MV-4-11 (cell line): Measurements from ENCODE around the gene MRPL3.
"Not testable (repeated sequence)": the region's sequence is repeated elsewhere in the genome, so short reads cannot be mapped to it uniquely, and the experiment has no call there.

Experiments used
- DNase-seq: peaks from one replicate; lab custom pipeline; 2025; lab: John Stamatoyannopoulos, UW

The MRPL3 gene

GRCh38 chr3:131494706-131495105, 8.1 kb downstream of the MRPL3 start:
- no peak for DNase-seq

DNA sequence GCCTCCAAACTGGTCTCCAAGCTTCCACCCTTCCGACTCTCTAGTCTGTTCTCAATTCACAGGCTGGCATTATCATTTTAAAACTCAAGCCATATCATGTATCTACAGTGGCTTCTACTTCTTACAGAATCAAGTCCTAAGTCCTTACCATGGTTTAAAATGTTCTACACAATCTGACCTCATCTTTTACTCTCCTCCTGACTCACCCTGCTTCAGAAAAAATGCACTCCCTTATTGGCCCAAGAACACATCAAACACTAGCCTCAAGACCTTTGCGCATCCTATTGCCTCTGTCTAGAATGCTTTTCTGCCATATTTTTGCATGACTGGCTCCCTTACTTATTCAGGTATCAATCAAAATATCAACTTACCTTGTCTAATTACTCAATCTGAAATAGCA, 11.0 kb downstream of the MRPL3 start:
- no peak for DNase-seq

- DNase-seq, result no peak
Measured at GRCh38 chr3:131491084-131491483, 11.7 kb downstream of the MRPL3 start.

- not testable (repeated sequence) for DNase-seq
Measured at GRCh38 chr3:131486545-131486944, 16.2 kb downstream of the MRPL3 start.

DNA sequence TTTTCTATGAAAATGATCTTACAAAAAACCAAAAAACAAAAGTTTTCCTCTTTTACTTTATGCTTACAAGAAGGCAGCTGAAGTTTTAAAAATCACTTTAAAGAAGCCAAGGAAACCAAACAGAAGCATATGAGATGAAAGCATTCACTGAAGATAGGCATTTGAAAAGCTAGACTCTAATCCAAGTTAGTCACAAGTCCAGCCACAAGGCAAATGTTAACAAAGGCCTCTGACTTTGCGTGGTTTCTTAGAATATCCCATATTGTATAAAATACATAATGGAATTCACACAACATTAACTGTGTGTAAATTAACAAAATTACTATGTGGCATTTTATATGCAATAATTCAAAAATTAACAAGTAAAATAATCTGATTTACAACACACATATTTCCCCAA, 17.7 kb downstream of the MRPL3 start:
- DNase-seq, result no peak

GRCh38 chr3:131484496-131485111, 18.2 kb downstream of the MRPL3 start:
- no peak for DNase-seq

DNA sequence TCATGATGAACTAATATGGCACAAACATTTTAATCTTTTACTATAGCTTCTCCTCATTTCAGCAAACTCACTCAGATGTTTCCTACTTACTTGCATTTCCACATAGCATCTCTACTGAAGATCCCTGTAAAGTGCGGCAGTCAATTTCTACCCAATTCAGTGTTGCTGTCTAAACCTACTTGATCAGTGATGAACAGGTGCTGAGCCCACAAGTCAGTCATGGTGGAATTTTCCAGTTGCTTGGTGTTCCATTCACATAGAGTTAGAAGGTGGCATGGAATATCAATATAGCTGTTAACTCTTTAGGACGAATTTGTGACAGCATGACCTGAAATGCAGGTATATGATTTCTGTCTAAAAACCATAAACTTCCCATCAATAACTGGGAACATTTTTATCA, 22.7 kb downstream of the MRPL3 start:
- no peak for DNase-seq

- DNase-seq, result no peak
Measured at GRCh38 chr3:131477813-131478212, 25.0 kb downstream of the MRPL3 start.

- no peak for DNase-seq
Measured at GRCh38 chr3:131474115-131474514, 28.7 kb downstream of the MRPL3 start.

- no peak for DNase-seq
Measured at GRCh38 chr3:131470377-131470776, 32.4 kb downstream of the MRPL3 start.

DNA sequence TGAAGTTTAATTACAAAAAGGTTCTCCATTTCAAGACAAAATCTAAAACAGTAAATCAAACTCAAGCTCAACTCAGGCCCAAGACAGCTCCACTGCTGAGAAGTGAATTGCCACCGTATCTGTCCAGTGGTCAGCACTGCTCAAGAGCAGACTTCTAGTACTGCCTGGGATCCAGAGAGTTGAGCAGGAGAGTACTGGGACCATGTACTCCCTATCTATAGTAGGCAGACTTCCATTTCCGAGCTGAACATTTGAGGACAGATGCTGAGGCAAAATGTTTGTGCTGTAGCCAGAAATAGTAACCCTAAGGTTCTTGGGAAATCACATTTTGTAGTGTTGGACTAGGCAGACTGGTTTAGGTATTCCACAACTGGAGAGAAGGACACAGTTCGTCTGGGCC, 44.1 kb downstream of the MRPL3 start:
- DNase-seq, result no peak

DNA sequence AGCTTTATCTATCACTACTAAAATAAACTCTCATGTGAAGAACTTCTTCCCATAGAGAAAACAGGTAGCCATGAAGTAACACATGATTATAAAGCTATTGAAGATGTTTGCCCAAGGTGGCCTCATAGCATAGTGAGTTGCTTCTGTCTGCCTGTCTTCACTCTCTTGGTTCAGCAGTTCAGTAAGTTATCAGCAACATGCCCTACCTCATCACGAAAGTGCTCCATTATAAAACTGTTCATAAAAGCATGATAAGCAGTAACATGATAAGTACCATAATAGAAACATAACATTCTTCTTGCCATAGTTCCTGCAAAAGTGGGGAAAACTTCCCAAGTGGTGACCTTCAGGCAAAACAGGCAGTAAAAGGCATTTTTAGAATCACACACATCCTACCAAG, 45.6 kb downstream of the MRPL3 start:
- no peak for DNase-seq

GRCh38 chr3:131454501-131454900, 48.3 kb downstream of the MRPL3 start:
- no peak for DNase-seq

- no peak for DNase-seq
Measured at GRCh38 chr3:131453533-131453932, 49.2 kb downstream of the MRPL3 start.

DNA sequence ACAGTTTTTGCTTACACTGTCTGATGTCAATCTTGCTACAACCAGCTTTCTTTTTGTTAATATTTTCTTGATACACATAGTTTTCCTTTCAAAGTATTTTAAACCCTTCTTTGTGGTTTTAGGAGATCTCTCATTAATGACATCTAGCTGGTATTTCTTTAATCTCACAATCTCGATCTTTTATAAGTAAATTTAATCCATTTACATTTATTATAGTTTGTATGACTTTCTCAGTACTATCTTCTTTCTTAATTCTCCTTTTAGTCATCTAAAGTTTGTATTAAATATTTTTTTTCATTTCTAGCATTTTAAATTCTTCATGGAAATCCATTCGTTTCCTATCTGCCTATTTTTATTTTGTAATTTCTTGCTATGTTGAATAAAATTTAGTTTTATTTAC, 55.4 kb downstream of the MRPL3 start:
- no peak for DNase-seq

- no peak for DNase-seq
Measured at GRCh38 chr3:131444180-131444579, 58.6 kb downstream of the MRPL3 start.

DNA sequence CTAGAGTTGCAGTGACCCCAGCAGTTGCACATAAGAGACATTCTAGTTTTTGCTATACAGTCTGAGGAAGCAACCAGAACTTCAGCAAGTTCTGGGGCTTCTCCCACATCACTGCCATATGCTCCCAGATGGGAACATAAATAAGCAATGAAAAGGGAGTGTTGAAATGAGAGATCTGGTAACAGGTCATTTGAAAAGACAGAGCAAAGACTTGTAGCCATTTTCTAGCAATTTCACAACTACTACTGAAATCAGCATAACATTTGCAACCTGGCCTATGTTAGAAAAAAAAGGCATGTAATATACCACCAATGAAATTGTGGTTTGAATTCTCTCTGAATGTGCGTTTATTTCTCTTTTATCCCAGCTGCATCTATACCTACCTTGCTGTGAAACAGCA, 63.7 kb downstream of the MRPL3 start:
- no peak for DNase-seq

DNA sequence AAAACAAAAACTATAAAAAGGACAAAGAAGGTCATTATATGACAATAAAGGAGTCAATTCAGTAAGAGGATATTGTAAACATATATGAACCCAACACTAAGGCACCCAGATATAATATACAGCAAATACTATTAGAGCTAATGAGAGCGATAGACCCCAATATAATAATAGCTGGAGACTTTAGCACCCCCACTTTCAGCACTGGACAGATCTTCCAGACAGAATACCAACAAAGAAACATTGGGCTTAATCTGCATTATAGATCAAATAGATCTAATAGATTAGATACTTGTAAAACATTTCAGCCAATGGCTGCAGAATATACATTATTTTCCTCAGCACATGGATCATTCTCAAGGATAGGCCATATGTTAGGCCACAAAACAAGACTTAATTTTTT, 67.8 kb downstream of the MRPL3 start:
- no peak for DNase-seq

GRCh38 chr3:131432441-131432840, 70.3 kb downstream of the MRPL3 start:
- DNase-seq, result no peak

- no peak for DNase-seq
Measured at GRCh38 chr3:131431754-131432153, 71.0 kb downstream of the MRPL3 start.

- DNase-seq, result no peak
Measured at GRCh38 chr3:131427226-131427625, 75.5 kb downstream of the MRPL3 start.

GRCh38 chr3:131421957-131422498, 80.7 kb downstream of the MRPL3 start:
- peak; percentile 36 for DNase-seq

DNA sequence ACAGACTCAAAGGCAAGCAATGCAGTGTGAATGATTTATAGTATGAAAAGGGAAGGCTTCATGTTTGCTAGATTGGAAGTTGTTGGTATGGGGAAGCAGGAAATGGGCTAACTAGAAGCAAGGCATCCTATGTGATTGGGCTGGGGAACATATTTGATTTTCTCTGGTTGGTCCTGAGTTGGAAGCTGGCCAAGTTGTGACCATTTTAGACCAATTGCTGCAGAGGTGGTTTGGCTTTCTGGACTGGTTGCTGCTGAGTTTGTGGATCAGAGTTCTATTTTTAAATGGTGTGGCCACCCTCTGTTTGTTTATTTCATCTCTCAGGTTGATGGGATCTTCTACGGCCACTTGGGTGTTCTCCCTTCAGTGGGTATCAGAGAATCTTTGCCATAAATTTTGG, 81.5 kb downstream of the MRPL3 start:
- no peak for DNase-seq

DNA sequence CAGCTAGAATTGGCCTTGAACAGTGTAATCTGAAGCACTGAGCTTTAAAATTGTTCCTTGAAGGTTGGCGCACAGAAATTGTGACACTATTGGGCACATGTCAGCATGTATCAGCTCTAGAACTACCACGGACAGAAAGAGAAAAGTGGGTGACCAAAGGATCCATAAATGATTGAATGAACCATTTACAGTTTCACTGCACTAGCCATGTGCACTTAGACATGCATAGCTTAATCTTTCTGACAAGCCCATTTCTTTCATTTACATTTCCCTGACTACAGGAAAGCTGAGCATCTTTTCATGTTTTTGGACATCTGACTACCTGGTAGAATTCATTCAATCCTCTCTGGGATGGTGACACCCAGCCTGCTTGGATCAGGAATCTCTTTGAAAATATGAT, 85.0 kb downstream of the MRPL3 start:
- no peak for DNase-seq
